ENCODE results near the gene CDH23. TPM values are rescaled to one million over a fixed set of nuclear protein-coding genes. Genes with fewer than 3 reads are reported as not detected.

CDH23 gene
- total and polyA plus RNA-seq, 2 experiments from 2014 or later, result 0.08 TPM; not detected in 1

GRCh38 chr10:71582506-71583475 lies 186.1 kb downstream of the CDH23 start:
- Histone ChIP-seq H3K4me1 (ENCODE audit: insufficient read depth) (no peaks in the 10 kb centered on the region), H3K9me2 (ENCODE audit: insufficient read depth) (no peaks in the 10 kb centered on the region), H3K36me3 (ENCODE audit: low read depth) (no peaks in the 10 kb centered on the region), H3K27me3 (replicated peaks; ENCODE audit: insufficient read depth) (peaks cover 13% of the 10 kb centered on the region), H3F3A (ENCODE audit: insufficient read depth) (no peaks in the 10 kb centered on the region), H3K9me3 (ENCODE audit: low read depth) (no peaks in the 10 kb centered on the region), H3K27ac (no peak overlapping the region), H3K79me2 (ENCODE audit: insufficient read depth) (no peaks in the 10 kb centered on the region), H4K20me1 (ENCODE audit: insufficient read depth) (no peaks in the 10 kb centered on the region), H2AFZ (no peak overlapping the region), H3K4me2 (ENCODE audit: unreplicated experiment) (no peak overlapping the region), H3K4me3 (no peak overlapping the region), H3K9ac (no peak overlapping the region)
- in situ Hi-C loops (cut with MboI), result no loop called here
- TF ChIP-seq EZH2 (IDR thresholded peaks at IDR 0.05; ENCODE audit: insufficient read depth, poor library complexity, severe bottlenecking) (no peak), EZH2phosphoT487 (IDR thresholded peaks at IDR 0.05; ENCODE audit: insufficient read depth, low read depth) (no peak)
- DNase-seq, result no peak
- 52 to 58% methylated on average over 12 to 21 of the region's 21 CpGs for WGBS, 2 experiments (ENCODE audit: low coverage in 1 of 2, low lambda C conversion rate in 2 of 2, missing lambda C conversion rate in 2 of 2)

GRCh38 chr10:71584461-71584860 lies 187.7 kb downstream of the CDH23 start:
- in situ Hi-C loops (cut with MboI), result no loop called here
- no peaks in the 10 kb centered on the region for H3K9me3 ChIP-seq (ENCODE audit: low read depth)
- H3K4me1 ChIP-seq (ENCODE audit: insufficient read depth), result no peaks in the 10 kb centered on the region
- no peak overlapping the region for H3K4me2 ChIP-seq (ENCODE audit: unreplicated experiment)
- H3K9me2 ChIP-seq (ENCODE audit: insufficient read depth), result no peaks in the 10 kb centered on the region
- H3K27me3 ChIP-seq (replicated peaks; ENCODE audit: insufficient read depth), result peaks cover 14% of the 10 kb centered on the region
- no peaks in the 10 kb centered on the region for H4K20me1 ChIP-seq (ENCODE audit: insufficient read depth)
- H3K27ac ChIP-seq, result no peak overlapping the region
- 64 to 70% methylated on average over 5 of the region's 5 CpGs for WGBS, 2 experiments (ENCODE audit: low coverage in 1 of 2, low lambda C conversion rate in 2 of 2, missing lambda C conversion rate in 2 of 2)
- no peaks in the 10 kb centered on the region for H3K79me2 ChIP-seq (ENCODE audit: insufficient read depth)
- H2AFZ ChIP-seq, result no peak overlapping the region
- H3K4me3 ChIP-seq, result no peak overlapping the region
- H3K36me3 ChIP-seq (ENCODE audit: low read depth), result no peaks in the 10 kb centered on the region
- DNase-seq, result no peak
- no peak overlapping the region for H3K9ac ChIP-seq
- H3F3A ChIP-seq (ENCODE audit: insufficient read depth), result no peaks in the 10 kb centered on the region
- no peak for TF ChIP-seq EZH2phosphoT487 (IDR thresholded peaks at IDR 0.05; ENCODE audit: insufficient read depth, low read depth)
- TF ChIP-seq EZH2 (IDR thresholded peaks at IDR 0.05; ENCODE audit: insufficient read depth, poor library complexity, severe bottlenecking), result no peak

- Histone ChIP-seq H3K9me3 (ENCODE audit: low read depth) (no peaks in the 10 kb centered on the region), H4K20me1 (ENCODE audit: insufficient read depth) (no peaks in the 10 kb centered on the region), H3K27ac (no peak overlapping the region), H2AFZ (no peak overlapping the region), H3K4me1 (ENCODE audit: insufficient read depth) (0 out of 2 replicates have a peak, but pooled peaks cover 2% of the 10 kb centered on the region), H3F3A (ENCODE audit: insufficient read depth) (no peaks in the 10 kb centered on the region), H3K36me3 (ENCODE audit: low read depth) (no peaks in the 10 kb centered on the region), H3K4me2 (ENCODE audit: unreplicated experiment) (no peak overlapping the region), H3K27me3 (replicated peaks; ENCODE audit: insufficient read depth) (peaks cover 19% of the 10 kb centered on the region), H3K4me3 (no peak overlapping the region), H3K9ac (no peak overlapping the region), H3K79me2 (ENCODE audit: insufficient read depth) (no peaks in the 10 kb centered on the region), H3K9me2 (ENCODE audit: insufficient read depth) (no peaks in the 10 kb centered on the region)
- TF ChIP-seq EZH2 (IDR thresholded peaks at IDR 0.05; ENCODE audit: insufficient read depth, poor library complexity, severe bottlenecking) (no peak), EZH2phosphoT487 (IDR thresholded peaks at IDR 0.05; ENCODE audit: insufficient read depth, low read depth) (no peak)
- WGBS, 2 experiments (ENCODE audit: low coverage in 1 of 2, low lambda C conversion rate in 2 of 2, missing lambda C conversion rate in 2 of 2), result 73 to 74% methylated on average over 10 of the region's 10 CpGs
- no peak for DNase-seq
- in situ Hi-C loops (cut with MboI), result no loop called here
These were observed 188.3 kb downstream of the CDH23 start for GRCh38 chr10:71584902-71585563.

- 45 to 57% methylated on average over 10 of the region's 10 CpGs for WGBS, 2 experiments (ENCODE audit: low coverage in 1 of 2, low lambda C conversion rate in 2 of 2, missing lambda C conversion rate in 2 of 2)
- in situ Hi-C loops (cut with MboI), result no loop called here
These were observed 189.0 kb downstream of the CDH23 start for GRCh38 chr10:71585564-71586290.

More at GRCh38 chr10:71585564-71586290, 189.0 kb downstream of the CDH23 start:
- no peak overlapping the region for H3K4me3 ChIP-seq
- TF ChIP-seq EZH2 (IDR thresholded peaks at IDR 0.05; ENCODE audit: insufficient read depth, poor library complexity, severe bottlenecking) (no peak), EZH2phosphoT487 (IDR thresholded peaks at IDR 0.05; ENCODE audit: insufficient read depth, low read depth) (no peak)
- no peak for DNase-seq
- H2AFZ ChIP-seq, result no peak overlapping the region
- no peaks in the 10 kb centered on the region for H3F3A ChIP-seq (ENCODE audit: insufficient read depth)
- no peak overlapping the region for H3K4me2 ChIP-seq (ENCODE audit: unreplicated experiment)
- H3K27ac ChIP-seq, result no peak overlapping the region
- H4K20me1 ChIP-seq (ENCODE audit: insufficient read depth), result no peaks in the 10 kb centered on the region
- H3K9ac ChIP-seq, result no peak overlapping the region
- H3K9me2 ChIP-seq (ENCODE audit: insufficient read depth), result no peaks in the 10 kb centered on the region
- no peaks in the 10 kb centered on the region for H3K79me2 ChIP-seq (ENCODE audit: insufficient read depth)
- H3K4me1 ChIP-seq (ENCODE audit: insufficient read depth), result 0 out of 2 replicates have a peak, but pooled peaks cover 4% of the 10 kb centered on the region
- H3K9me3 ChIP-seq (ENCODE audit: low read depth), result no peaks in the 10 kb centered on the region
- peaks cover 26% of the 10 kb centered on the region for H3K27me3 ChIP-seq (replicated peaks; ENCODE audit: insufficient read depth)
- H3K36me3 ChIP-seq (ENCODE audit: low read depth), result no peaks in the 10 kb centered on the region

All from GM23248 (cell line).